Suprapubic skin (tissue), 3 donors: ENCODE data around the gene ACP5.

Source experiments
- CTCF ChIP-seq, 2 donors: fragments of 200-600 bp in 1 of 2; fragments of 450-650 bp in 1 of 2; sonication (generic) in 1 of 2; IDR thresholded peaks; one replicate each; pipeline ENCODE4 v1.5.1; 2016 to 2019; ENCODE audit warnings: antibody characterized with exemption in 2 of 2, mild to moderate bottlenecking in 1 of 2, moderate library complexity in 1 of 2
- EP300 ChIP-seq: sonication (generic); formaldehyde crosslinking; IDR thresholded peaks from one replicate; pipeline ENCODE4 v1.6.1; 2017; ENCODE audit warnings: antibody characterized with exemption
- POLR2A ChIP-seq, 2 donors: fragments of 450-650 bp; IDR thresholded peaks; one replicate each; pipeline ENCODE4 v1.6.1; 2017; ENCODE audit warnings: antibody characterized with exemption in 2 of 2, mild to moderate bottlenecking in 2 of 2, moderate library complexity in 2 of 2

GRCh38 chr19:11558881-11559828 lies 18.3 kb downstream of the ACP5 start, which contains the start of gene ELOF1:
- TF ChIP-seq CTCF (IDR thresholded peaks at IDR 0.05): peak in 1 of 2 donors; percentile 15
- TF ChIP-seq POLR2A (IDR thresholded peaks at IDR 0.05): peak in 1 of 2 donors; percentile 28
- TF ChIP-seq EP300: no peak
